ENCODE data around the gene MAGED2.

DNA sequence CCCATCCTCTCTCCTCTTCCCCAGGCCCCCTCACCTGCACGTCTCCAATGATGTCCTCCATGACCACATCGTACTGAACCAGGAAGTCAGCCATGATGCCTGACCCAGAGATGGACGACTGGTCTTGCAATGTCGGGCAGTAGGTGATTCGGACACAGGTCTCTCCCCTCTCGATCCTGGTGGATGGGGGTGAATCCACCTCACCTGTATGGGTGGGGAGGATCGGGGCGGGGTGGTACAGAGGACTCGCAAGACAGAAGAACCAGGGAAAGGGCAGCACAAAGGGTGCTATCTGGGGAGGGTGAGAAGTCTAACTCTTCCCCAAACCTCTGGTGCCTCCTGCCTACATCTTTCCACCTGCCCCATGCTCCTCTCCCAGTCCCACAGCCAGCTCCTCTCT is 19.1 kb upstream of the MAGED2 start:
- TF ChIP-seq IRF2 (CRISPR knock-in tag; IDR thresholded peaks at IDR 0.05; ENCODE audit: borderline replicate concordance, low read depth) (no peak), CTCF (IDR thresholded peaks at IDR 0.05) (no peak), USF2 (CRISPR knock-in tag; IDR thresholded peaks at IDR 0.05) (no peak), NR2C2 (CRISPR knock-in tag; IDR thresholded peaks at IDR 0.05) (no peak), KAT7 (CRISPR knock-in tag; IDR thresholded peaks at IDR 0.05; ENCODE audit: borderline replicate concordance) (no peak), NR1H2 (CRISPR knock-in tag; IDR thresholded peaks at IDR 0.05) (no peak), CREM (CRISPR knock-in tag; IDR thresholded peaks at IDR 0.05) (no peak), FOXK1 (CRISPR knock-in tag; IDR thresholded peaks at IDR 0.05) (no peak), USF1 (CRISPR knock-in tag; IDR thresholded peaks at IDR 0.05) (no peak), IRF1 (CRISPR knock-in tag; IDR thresholded peaks at IDR 0.05) (no peak)
- TF ChIP-seq, protein P1, sequence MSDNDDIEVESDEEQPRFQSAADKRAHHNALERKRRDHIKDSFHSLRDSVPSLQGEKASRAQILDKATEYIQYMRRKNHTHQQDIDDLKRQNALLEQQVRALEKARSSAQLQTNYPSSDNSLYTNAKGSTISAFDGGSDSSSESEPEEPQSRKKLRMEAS (CRISPR knock-in tag; IDR thresholded peaks at IDR 0.05) = no peak

Data from WTC11 (cell line).